Keratinocyte (primary cell): ENCODE results near the gene ARFGEF3.

ENCODE experiments used
- CTCF ChIP-seq, 3 experiments: IDR thresholded peaks in 1 of 3; conservative IDR thresholded peaks in 1 of 3; optimal IDR thresholded peaks in 1 of 3; 2 replicates in 2 of 3; 3 replicates in 1 of 3; pipeline versions ENCODE3 to v1.5.1; 2011; ENCODE audit warnings: low read length in 3 of 3, mild to moderate bottlenecking in 3 of 3, moderate library complexity in 2 of 3, control low read depth in 1 of 3, inconsistent platforms in 1 of 3; ENCODE audit not compliant: insufficient read depth in 2 of 3; ENCODE audit errors: extremely low read depth in 1 of 3
- EZH2 ChIP-seq: IDR thresholded peaks from one replicate; pipeline ENCODE4 v1.6.1; 2012; ENCODE audit warnings: inconsistent platforms, mild to moderate bottlenecking, low read length, moderate library complexity

- no peak for TF ChIP-seq CTCF (optimal IDR thresholded peaks at IDR 0.05 in 1 of 3, IDR thresholded peaks at IDR 0.05 in 1 of 3, conservative IDR thresholded peaks at IDR 0.05 in 1 of 3; ENCODE audit: extremely low read depth in 1 of 3, insufficient read depth in 2 of 3, low read length in 3 of 3)
- no peak for TF ChIP-seq EZH2
Observed at GRCh38 chr6:138234363-138234762, 72.6 kb downstream of the ARFGEF3 start.
